NCI-H2107 treated with DMSO at 0.1 percent for 48 hours (cell line): Measurements from ENCODE around the gene ETS1.

ENCODE experiments used
- DNase-seq: peaks from one replicate; lab custom pipeline; 2025; ENCODE audit not compliant: unreplicated experiment; lab: John Stamatoyannopoulos, UW

Gene ETS1

DNA sequence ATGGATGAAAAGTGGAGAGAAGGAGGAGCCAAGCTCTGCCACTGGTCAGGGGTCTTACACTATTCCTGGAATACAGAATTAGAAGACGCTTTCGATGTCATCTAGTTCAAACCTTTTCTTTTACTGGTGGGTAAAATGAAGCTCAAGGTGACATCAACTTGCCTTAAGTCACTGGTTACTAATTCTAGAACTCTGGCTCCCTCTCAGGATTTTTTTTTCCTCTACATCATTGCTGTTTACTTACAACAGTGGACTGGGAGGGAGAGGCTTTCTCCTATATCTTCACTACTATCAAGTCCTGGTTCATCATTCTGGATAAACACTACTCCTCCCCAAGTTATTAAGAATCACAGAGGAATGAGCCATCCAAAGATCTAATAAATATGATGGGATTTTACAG lies 82.9 kb downstream of the ETS1 start:
- DNase-seq = no peak

DNA sequence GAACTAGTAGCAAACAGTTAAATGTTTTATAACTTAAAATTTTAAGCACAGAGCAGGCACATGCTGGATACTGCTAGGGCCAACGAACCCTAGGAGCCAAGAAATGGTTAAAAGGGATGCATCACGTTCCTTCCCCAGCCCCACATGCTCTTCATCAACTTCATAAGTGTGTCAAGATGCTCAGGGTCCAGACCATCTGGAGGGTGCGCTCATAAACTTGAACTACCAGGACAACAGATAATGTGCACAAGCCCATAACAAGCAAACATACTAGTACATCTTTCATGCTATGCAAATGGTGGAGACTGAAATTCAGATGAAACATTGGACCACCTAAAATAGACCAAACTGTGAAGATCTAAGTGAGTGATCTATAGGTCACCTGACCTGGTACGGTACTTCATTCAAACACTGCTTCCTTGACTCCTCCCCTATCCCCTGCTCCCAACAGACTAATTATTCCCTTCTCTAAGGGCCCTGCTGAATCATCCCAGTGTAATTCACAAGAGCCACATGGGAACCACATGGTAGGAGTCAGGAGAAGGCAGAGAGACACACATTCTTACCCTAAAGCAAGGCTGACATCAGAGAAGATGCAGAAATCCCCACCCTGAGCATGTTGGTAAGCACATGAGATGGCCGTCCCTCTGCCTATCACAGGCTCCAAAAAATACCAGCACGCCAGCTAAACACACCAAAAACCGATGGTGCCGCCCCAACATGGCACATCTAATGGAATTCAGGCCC lies 83.9 kb downstream of the ETS1 start:
- no peak for DNase-seq

DNA sequence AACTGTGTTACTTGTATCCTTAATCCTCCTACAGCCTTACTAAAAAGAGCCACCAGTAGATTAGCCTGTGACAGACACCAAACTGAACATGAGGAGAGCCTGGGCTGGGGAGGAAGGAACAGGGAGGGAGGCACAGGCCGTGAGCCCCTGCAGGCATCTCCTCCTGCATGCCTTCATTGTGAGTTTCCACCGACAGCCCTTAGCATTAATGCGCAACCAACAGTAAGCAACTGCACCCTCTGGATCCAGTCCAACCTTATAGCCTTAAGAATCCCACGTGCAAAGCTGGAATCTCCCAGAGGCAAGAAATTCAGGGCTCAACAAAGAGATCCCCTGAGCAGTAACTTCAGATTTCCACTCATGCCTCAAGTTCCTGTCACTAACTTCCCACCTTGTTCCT lies 84.6 kb downstream of the ETS1 start:
- no peak for DNase-seq

DNA sequence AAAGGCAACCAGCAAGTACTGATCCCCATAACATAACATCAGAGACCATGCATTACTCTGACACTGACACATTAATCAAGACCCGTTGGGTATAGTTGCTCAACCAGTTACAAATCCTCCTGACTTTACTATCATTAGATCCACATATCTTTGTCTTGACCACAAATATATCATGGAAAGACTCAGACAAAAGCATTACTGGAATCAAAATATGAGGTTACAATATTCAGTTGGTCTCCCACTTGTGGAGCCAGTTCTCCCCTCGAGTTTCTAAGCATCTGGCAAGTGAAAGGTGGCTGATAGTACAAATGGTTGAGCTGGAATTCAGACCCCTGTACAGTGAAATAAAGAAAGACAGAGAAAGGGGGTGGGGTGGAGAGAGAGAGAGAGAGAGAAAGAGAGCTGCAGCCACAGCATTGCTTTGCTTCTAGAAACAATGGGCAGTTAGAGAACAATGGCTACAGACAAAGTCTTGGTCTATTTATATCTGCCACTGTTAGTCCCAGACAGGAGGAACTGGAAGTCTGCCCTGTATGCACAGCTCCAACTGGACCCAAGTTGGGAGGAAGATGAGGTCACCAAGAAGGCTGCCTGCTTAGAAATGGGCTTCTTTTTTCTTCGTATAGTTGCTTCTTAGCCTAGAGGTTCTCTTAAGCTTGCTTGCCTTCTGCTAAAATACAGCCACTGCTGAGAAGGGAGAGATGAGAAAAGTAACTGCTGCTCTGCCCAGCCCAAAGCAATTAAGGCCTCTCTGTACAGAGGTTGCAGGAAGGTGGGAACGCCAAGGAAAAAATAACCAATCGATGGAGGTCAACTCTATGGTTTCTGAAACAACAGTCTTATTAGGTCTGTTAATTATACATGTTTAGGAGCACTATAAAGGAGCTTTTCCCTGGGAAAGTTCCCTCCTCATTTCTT lies 85.5 kb downstream of the ETS1 start:
- DNase-seq = no peak

- no peak for DNase-seq
These were observed 86.3 kb downstream of the ETS1 start for GRCh38 chr11:128501008-128501407.

DNA sequence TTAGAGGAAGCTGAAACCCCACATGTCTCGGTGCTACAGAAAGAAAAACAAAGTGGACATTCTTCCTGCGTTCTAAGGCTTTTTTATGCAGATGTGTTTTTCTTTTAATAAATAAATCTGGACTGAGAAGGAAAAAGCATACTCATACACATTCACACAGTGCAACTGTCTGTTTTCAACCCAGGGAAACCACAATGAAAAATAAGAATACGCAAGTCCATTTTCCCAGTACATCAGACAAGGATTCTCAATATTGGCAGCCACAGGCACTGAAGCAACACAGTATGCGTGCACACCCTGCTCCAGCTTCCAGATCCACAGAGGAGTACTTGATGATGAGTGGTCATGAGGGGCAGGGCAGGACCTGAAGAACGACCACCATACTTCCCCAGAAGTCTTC lies 86.9 kb downstream of the ETS1 start:
- no peak for DNase-seq

- DNase-seq = no peak
These were observed 87.6 kb downstream of the ETS1 start for GRCh38 chr11:128499613-128500253.

- no peak for DNase-seq
These were observed 88.6 kb downstream of the ETS1 start for GRCh38 chr11:128498721-128499245.

DNA sequence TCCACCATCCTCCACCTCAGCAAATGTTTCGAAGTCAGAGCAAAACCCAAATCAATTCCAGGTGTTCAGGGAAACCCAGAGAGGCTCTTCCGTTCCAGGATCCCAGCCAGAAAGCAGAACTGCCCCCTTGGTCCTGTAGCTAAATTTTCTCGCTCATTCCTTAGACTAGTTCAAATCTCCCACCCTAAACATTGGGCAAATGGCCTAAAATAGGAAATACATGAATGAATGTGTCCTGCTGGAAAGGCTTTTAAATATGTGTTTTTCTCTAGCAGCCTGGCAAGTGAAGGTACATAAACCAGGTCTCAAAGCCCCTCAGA lies 89.6 kb downstream of the ETS1 start:
- no peak for DNase-seq

DNA sequence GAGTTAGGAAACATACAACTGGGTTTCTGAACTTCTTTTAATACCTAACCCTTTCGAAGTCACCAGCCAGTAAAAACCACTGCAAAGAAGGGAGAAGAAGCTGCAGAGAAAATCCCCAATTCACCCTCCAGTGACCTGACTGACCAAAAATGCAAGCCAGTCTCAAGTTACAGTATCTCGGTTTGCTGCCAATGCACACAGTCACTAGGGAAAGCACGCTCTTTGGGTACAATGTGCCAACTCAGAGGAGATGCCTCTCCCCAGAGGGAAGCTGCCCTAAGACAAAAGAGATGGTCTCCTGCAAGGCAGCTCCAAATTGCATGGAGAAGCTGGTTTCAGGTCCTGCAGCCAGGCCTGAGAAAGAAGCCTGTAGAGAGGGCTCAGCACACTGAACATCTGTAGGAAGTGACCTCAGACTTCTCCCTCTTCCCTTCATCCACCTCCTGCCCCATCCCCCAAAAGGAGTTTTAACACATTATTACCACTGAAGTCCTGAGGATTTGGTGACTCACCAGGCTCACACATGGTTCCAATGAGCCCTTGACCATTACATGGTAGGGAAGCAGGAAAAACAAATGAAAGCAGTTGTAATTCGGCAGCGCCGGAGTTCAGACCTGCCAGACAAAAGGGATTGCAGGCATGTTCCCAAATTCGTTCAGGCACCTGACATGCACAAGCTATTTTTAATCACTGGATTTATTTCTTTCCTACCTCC lies 90.1 kb downstream of the ETS1 start:
- DNase-seq = no peak

GRCh38 chr11:128496692-128497060 lies 90.7 kb downstream of the ETS1 start:
- DNase-seq = no peak

- DNase-seq = no peak
These were observed 91.1 kb downstream of the ETS1 start for GRCh38 chr11:128496249-128496648.

- no peak for DNase-seq
These were observed 92.7 kb downstream of the ETS1 start for GRCh38 chr11:128494418-128495332.

GRCh38 chr11:128493570-128493965 lies 93.8 kb downstream of the ETS1 start:
- no peak for DNase-seq

DNA sequence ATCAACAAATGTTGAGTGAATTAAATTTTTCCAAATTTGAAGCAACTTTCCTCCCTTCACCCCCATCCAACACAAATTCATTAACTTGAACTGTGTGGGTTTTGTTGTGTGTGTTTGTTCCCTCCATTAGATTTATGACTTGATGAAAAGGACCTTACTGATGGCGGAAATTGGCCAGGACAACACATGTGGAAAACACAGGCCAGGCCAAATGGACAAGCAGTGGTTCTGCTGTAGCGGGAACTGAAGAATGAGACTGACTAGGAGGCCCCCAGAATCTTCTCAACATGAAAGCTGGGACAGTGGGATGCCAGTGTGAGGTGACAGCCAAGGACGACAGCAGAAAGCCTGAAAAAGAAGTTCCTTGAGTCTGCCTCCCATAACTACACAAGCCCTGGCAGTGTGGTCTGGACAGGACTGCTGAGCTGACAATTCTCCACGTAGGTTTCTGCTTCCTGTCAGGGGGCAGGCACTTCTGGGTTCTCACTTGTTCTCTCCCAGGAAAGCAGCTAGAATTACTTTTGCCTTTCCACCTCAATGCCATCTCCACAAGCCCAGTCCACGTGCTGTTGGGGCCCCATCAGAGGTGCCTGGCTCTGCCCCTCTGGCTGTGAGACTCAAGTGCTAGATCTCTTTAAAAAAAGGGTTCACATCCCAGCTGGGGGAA lies 94.3 kb downstream of the ETS1 start:
- DNase-seq = no peak

DNA sequence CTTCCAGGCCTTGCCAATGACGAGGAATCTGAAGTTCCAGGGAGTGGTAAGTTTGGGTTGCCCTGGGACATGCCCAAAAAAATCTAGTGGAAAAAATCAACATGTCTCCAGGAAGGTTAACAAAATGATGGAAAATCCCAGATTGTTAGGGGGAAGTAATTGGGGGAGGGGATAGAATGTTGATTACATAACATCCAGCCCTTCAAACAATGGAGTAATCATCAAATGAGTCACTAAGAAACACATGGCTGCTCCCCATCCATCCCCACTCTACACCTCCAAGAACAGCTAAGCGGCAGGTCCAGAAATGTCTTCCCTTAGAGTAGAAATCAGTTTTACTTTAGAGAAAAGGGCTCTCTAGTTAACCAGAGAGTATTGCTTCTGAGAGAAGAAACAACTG lies 94.9 kb downstream of the ETS1 start:
- no peak for DNase-seq

- no peak for DNase-seq
These were observed 96.0 kb downstream of the ETS1 start for GRCh38 chr11:128491195-128491936.

GRCh38 chr11:128490092-128490491 lies 97.3 kb downstream of the ETS1 start:
- DNase-seq = no peak

DNA sequence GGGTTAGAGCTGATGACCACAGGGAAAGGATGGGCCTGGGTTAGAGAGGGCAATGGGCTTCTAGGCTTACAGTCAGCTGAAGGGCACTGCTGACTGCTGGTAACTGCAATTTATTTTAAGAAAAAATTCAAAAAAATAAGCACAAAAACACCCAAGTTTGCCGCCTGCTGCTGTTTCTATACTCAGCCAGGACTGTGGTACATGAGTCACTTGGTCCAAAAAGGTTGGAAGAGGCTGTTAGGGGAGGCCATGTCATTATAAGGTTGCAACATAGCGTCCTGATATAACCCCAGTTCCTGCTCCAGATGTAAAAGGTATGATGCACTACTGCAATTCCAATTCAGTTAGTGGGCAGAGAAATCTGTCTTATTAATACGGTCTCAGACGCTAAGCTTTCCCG lies 98.9 kb downstream of the ETS1 start:
- DNase-seq = no peak
